ENCODE measurements around the gene DIP2C. TPM values are rescaled to one million over a fixed set of nuclear protein-coding genes. Genes with fewer than 3 reads are reported as not detected.
A peak's percentile ranks its signal among the peaks of the same experiment; 100 is the strongest.

Gene DIP2C
- total and polyA plus RNA-seq, 2 donors (not counting 1 experiment from before 2014, with no cell fraction given) = 1.3 to 1.9 TPM

DNA sequence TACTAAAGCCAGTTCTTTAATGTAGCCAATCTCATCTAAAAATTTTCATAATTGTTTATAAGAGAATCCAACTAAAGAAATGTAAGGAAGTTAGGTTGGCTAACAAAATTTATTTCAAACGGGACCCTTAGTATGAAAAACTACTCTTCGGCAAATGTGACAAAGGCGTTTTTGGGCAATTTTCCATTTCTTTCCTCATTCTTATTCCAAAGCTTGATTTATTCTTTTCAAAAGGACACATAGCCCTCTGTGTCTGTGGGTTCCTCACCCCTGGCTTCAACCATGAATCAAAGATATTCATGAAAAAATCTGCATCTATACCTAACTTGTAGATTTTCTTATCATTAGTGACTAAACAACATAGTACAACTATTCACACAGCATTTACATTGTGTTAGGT is 358.3 kb downstream of the DIP2C start:
- no peaks in the 10 kb centered on the region for H3K27me3 ChIP-seq (replicated peaks in 1 of 4; ENCODE audit: control extremely low read depth in 1 of 4, control insufficient read depth in 3 of 4, insufficient read depth in 4 of 4, low read length in 3 of 4)
- POLR2A ChIA-PET = no interaction called here
- Mint-ChIP-seq H3K27ac (no peak overlapping the region), H3K9me3 (ENCODE audit: insufficient read depth) (no peaks in the 10 kb centered on the region), H3K27me3 (peaks cover 3% of the 10 kb centered on the region), H3K4me3 (no peak overlapping the region), H3K4me1 (peaks cover 39% of the 10 kb centered on the region)
- H3K79me2 ChIP-seq (ENCODE audit: control insufficient read depth, insufficient read depth, low read length) = no peaks in the 10 kb centered on the region
- CTCF ChIA-PET = no interaction called here
- no peak overlapping the region for H3K27ac ChIP-seq (ENCODE audit: low read length in 2 of 2)
- 100% methylated on average over 3 of the region's 3 CpGs for WGBS (ENCODE audit: insufficient coverage)
- H3K4me1 ChIP-seq (ENCODE audit: control insufficient read depth in 2 of 2, insufficient read depth in 2 of 2, low read length in 2 of 2) = peaks cover 28 to 35% of the 10 kb centered on the region in 2 donors
- H3K9me3 ChIP-seq (ENCODE audit: control extremely low read depth in 1 of 3, control insufficient read depth in 2 of 3, insufficient read depth in 1 of 3, low read length in 2 of 3) = peaks cover 0 to 6% (median 0%) of the 10 kb centered on the region in 3 donors
- H3K4me2 ChIP-seq (replicated peaks; ENCODE audit: low read depth, low read length, poor library complexity, severe bottlenecking) = no peak overlapping the region
- no peak overlapping the region for H2AFZ ChIP-seq (ENCODE audit: insufficient read depth, low read depth, low read length, poor library complexity, severe bottlenecking)
- no peak overlapping the region for H3K9ac ChIP-seq (ENCODE audit: low read length)
- ATAC-seq (ENCODE audit: low read depth) (no peak), DNase-seq (no peak)
- H3K36me3 ChIP-seq (replicated peaks in 1 of 2; ENCODE audit: control extremely low read depth in 1 of 2, control insufficient read depth in 1 of 2, extremely low read depth in 1 of 2, insufficient read depth in 2 of 2, low read length in 1 of 2) = peaks cover 0 to 1% of the 10 kb centered on the region in 2 experiments
- H3K4me3 ChIP-seq (ENCODE audit: control extremely low read depth in 1 of 5, extremely low read depth in 1 of 5, insufficient read depth in 1 of 5, low read depth in 2 of 5, low read length in 4 of 5) = no peak overlapping the region
- no peaks in the 10 kb centered on the region for H4K20me1 ChIP-seq (ENCODE audit: control insufficient read depth, insufficient read depth, low read length, poor library complexity, severe bottlenecking)
- TF ChIP-seq EZH2 (IDR thresholded peaks at IDR 0.05; ENCODE audit: borderline replicate concordance, insufficient read depth, low read depth, low read length, poor library complexity, severe bottlenecking) = no peak
- TF ChIP-seq, protein P1, sequence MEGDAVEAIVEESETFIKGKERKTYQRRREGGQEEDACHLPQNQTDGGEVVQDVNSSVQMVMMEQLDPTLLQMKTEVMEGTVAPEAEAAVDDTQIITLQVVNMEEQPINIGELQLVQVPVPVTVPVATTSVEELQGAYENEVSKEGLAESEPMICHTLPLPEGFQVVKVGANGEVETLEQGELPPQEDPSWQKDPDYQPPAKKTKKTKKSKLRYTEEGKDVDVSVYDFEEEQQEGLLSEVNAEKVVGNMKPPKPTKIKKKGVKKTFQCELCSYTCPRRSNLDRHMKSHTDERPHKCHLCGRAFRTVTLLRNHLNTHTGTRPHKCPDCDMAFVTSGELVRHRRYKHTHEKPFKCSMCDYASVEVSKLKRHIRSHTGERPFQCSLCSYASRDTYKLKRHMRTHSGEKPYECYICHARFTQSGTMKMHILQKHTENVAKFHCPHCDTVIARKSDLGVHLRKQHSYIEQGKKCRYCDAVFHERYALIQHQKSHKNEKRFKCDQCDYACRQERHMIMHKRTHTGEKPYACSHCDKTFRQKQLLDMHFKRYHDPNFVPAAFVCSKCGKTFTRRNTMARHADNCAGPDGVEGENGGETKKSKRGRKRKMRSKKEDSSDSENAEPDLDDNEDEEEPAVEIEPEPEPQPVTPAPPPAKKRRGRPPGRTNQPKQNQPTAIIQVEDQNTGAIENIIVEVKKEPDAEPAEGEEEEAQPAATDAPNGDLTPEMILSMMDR (IDR thresholded peaks at IDR 0.05) = no peak
- intact Hi-C loops (cut with micrococcal nuclease) = loop anchor here (5.0 kb wide), 1 partner anchor 34 kb away; no protein-coding TSS in a partner anchor

DNA sequence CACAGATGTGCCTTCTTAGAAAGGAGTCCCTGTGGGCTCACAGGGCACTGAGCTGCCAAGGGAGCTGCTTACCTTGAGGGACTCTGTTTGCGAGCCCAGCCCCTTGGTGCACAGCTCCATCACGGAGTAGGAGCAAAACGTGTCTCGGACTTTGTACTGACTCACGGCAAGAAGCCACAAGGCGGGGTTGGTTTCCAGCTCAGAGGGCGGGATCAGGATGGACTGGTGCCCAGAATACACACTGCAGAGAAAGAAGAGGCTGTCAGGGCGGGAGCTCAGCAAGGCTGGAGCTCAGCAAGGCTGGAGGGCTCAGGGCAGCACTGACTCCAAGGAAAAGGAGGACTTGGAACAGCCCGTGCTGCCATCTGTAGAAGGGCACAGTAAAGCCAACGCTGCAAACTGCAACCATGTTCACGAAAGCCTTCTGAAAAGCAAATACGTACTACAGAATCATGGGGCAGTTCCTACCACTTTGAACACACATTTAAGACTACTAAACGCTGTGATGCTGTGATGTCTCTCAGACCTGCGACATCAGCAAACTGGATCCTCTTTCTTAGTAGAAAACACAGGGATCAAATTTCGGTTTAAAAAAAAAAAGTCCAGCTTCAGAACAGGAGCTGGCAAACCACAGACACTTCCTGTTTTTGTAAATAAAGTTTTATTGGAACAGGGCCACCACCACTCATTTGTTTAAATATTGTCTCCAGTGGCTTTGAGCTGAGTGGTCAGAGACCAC is 359.9 kb downstream of the DIP2C start:
- peaks cover 6% of the 10 kb centered on the region for H3K27me3 Mint-ChIP-seq
- no peaks in the 10 kb centered on the region for H3K79me2 ChIP-seq (ENCODE audit: control insufficient read depth, insufficient read depth, low read length)
- peaks cover 29 to 45% of the 10 kb centered on the region in 2 donors for H3K4me1 ChIP-seq (ENCODE audit: control insufficient read depth in 2 of 2, insufficient read depth in 2 of 2, low read length in 2 of 2)
- peak overlapping the region; percentile 36 for H3K4me2 ChIP-seq (replicated peaks; ENCODE audit: low read depth, low read length, poor library complexity, severe bottlenecking)
- ATAC-seq (ENCODE audit: low read depth) (no peak), DNase-seq (no peak)
- H3K4me1 Mint-ChIP-seq = peaks cover 49% of the 10 kb centered on the region
- peak overlapping the region; percentile 18 for H3K9ac ChIP-seq (ENCODE audit: low read length)
- H4K20me1 ChIP-seq (ENCODE audit: control insufficient read depth, insufficient read depth, low read length, poor library complexity, severe bottlenecking) = no peaks in the 10 kb centered on the region
- CTCF ChIA-PET = no interaction called here
- peaks cover 0 to 11% (median 0%) of the 10 kb centered on the region in 3 donors for H3K9me3 ChIP-seq (ENCODE audit: control extremely low read depth in 1 of 3, control insufficient read depth in 2 of 3, insufficient read depth in 1 of 3, low read length in 2 of 3)
- H3K27ac Mint-ChIP-seq = peak overlapping the region; percentile 29
- TF ChIP-seq, protein P1 (IDR thresholded peaks at IDR 0.05) = no peak
- no peak for TF ChIP-seq EZH2 (IDR thresholded peaks at IDR 0.05; ENCODE audit: borderline replicate concordance, insufficient read depth, low read depth, low read length, poor library complexity, severe bottlenecking)
- no peak overlapping the region for H3K27ac ChIP-seq (ENCODE audit: low read length in 2 of 2)
- no peak overlapping the region for H3K4me3 ChIP-seq (ENCODE audit: control extremely low read depth in 1 of 5, extremely low read depth in 1 of 5, insufficient read depth in 1 of 5, low read depth in 2 of 5, low read length in 4 of 5)
- peaks cover 0 to 2% of the 10 kb centered on the region in 2 experiments for H3K36me3 ChIP-seq (replicated peaks in 1 of 2; ENCODE audit: control extremely low read depth in 1 of 2, control insufficient read depth in 1 of 2, extremely low read depth in 1 of 2, insufficient read depth in 2 of 2, low read length in 1 of 2)
- H3K9me3 Mint-ChIP-seq (ENCODE audit: insufficient read depth) = no peaks in the 10 kb centered on the region
- no peaks in the 10 kb centered on the region for H3K27me3 ChIP-seq (replicated peaks in 1 of 4; ENCODE audit: control extremely low read depth in 1 of 4, control insufficient read depth in 3 of 4, insufficient read depth in 4 of 4, low read length in 3 of 4)
- WGBS (ENCODE audit: insufficient coverage) = 80% methylated on average over 14 of the region's 15 CpGs
- intact Hi-C loops (cut with micrococcal nuclease) = loop anchor here (5.0 kb wide), 1 partner anchor 32 kb away; no protein-coding TSS in a partner anchor
- peak overlapping the region; percentile 49 for H3K4me3 Mint-ChIP-seq
- POLR2A ChIA-PET = interaction anchor here (0.6 to 1.3 kb wide), 2 partner anchors 13 to 521 kb away, joined by 3 to 9 read pairs; no protein-coding TSS in a partner anchor
- peak overlapping the region; percentile 30 for H2AFZ ChIP-seq (ENCODE audit: insufficient read depth, low read depth, low read length, poor library complexity, severe bottlenecking)
